Stimulated activated CD8-positive, alpha-beta memory T cell treated with anti-CD3 and anti-CD28 coated beads, Interleukin-15, amount 100 ng/mL, for 1 hour (primary cell): ENCODE measurements around the gene PFKM.

Experiments used
- DNase-seq: peaks from one replicate; pipeline ENCODE4 v3.0.0-alpha.2; 2020; ENCODE audit warnings: low read depth

PFKM gene

GRCh38 chr12:48157018-48157888, 38.1 kb downstream of the PFKM start, which contains the start of gene ASB8:
Gene ASB8 (minus strand): TSS chr12:48157515. CDS start chr12:48153496, 4,019 bp downstream.
- DNase-seq = peak; percentile 98

- no peak for DNase-seq
Measured at GRCh38 chr12:48157889-48158370, 38.8 kb downstream of the PFKM start.

DNA sequence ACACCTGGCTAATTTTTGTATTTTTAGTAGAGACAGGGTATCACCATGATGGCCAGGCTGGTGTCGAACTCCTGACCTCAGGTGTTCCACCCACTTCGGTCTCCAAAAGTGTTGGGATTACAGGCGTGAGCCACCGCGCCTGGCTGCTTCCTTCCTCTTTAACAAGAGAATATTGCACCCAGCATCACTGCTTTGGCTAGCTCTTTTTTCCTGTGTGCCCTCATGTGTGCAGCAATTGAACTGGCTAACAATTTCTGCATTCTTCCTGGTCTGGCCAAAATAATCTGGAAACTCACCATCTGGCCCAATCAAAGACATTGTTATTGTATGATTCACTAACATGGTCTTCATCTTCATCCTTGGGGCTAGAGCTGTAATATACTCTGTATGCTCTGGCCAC, 40.9 kb downstream of the PFKM start:
- DNase-seq = no peak

GRCh38 chr12:48160807-48161206, 41.6 kb downstream of the PFKM start:
- no peak for DNase-seq

DNA sequence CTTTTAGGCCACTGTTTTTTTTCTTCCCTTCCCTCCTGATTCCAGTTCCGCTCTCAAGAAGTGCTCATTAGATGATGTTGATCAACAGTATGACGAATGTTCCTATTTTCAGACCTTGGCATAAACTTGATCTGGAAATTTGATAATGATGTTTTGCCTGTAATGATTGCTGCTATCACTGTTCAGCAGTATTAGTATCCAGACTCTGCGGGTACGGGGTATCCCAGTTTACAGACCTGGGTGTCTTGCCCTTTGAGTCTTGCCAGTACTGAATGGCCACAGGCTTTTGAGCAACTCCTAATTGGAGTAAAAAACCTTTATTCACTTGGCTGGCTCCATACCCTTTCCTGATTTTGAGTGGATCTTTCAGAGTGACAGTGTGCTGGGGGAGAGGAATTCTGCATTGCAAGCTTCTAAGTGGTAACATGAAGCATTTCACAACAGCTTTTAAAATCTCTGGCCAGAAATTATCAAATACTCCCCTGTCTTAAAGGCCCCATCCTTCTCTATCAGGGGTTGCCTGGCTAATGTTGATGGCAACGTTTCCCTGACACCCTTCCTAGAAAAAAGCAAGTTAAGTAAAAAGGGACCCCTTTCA, 44.1 kb downstream of the PFKM start:
- DNase-seq = no peak

- DNase-seq = no peak
Measured at GRCh38 chr12:48164451-48164850, 45.3 kb downstream of the PFKM start.

GRCh38 chr12:48165089-48165981, 46.2 kb downstream of the PFKM start:
- no peak for DNase-seq

GRCh38 chr12:48169011-48169410, 49.8 kb downstream of the PFKM start:
- DNase-seq = no peak

- no peak for DNase-seq
Measured at GRCh38 chr12:48175613-48176416, 56.7 kb downstream of the PFKM start.

DNA sequence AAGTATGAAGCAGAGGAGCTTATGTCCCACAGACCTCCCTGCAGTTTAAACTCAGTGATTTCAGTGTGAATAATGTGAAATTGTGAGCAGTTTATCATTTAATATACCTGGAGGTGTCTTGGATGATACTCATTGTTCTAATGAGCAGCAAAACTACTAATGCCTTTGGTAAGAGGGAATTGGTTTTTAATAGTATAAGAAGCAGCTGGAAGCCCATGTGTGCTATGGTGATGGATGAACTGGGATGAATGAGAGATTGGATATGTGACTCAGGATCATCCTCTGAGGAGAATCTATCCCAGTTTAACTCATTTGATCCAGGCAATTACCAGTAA, 57.2 kb downstream of the PFKM start:
- DNase-seq = no peak

DNA sequence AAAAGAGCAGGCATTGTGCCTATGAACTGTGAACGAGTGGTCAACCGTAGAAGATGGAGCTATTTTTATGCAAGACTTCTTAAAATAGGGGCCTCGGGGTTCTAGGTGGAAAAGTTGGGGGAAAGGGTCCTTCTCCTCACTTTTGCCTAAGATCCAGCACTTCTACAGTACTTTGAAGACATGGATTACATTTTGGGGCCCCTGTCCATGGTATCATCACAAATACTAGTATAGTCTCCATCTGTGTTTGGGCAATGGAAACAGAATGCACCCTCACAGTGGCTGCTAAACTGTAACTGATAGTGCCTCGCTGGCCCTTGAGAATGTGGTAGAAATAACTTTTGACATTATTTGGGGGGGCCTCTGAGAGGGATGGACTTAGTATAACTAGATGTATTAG, 58.8 kb downstream of the PFKM start:
- DNase-seq = no peak

DNA sequence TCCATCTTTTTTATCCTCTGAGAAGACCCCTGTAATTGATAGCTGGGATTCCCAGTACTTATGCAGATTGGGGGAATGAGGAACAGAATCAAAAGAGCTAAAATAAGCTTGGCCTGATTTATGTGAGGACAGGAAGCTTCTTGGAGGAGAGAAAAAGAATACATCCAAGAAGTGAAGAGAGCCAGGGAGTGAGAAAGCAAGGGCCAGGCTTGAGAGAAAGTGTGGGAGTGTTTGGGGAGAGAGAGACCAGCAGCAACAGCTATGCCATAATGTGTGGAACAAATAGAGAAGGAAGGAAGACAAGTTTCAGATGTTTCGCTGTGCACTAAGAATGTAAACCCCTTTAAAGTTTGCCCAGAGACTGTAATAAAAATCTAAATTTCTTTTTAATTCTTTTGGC, 60.3 kb downstream of the PFKM start:
- DNase-seq = no peak

DNA sequence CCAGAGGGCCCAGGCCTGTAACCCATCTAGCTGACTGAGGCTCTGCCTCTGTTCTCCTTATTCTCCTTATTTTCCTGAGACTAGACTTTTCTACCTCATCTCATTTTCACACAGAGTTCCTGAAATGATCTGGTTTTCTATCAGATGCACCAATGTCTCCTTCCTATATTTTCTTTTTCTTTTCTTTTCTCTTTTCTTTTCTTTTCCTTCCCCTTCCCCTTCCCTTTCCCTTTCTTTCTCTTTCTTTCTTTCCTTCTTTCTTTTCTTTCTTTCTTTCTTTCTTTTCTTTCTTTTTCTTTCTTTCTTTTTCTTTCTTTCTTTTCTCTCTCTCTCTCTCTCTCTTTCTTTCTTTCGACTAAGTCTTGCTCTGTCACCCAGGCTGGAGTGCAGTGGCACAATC, 61.3 kb downstream of the PFKM start:
- DNase-seq = no peak

GRCh38 chr12:48180857-48181495, 61.8 kb downstream of the PFKM start:
- DNase-seq = no peak

GRCh38 chr12:48182631-48183030, 63.5 kb downstream of the PFKM start:
- no peak for DNase-seq

GRCh38 chr12:48183091-48183875, 64.1 kb downstream of the PFKM start, which contains the start of gene CCDC184:
Gene CCDC184 (plus strand): TSS chr12:48183644. CDS start chr12:48184123, 479 bp downstream.
- DNase-seq = peak; percentile 54

DNA sequence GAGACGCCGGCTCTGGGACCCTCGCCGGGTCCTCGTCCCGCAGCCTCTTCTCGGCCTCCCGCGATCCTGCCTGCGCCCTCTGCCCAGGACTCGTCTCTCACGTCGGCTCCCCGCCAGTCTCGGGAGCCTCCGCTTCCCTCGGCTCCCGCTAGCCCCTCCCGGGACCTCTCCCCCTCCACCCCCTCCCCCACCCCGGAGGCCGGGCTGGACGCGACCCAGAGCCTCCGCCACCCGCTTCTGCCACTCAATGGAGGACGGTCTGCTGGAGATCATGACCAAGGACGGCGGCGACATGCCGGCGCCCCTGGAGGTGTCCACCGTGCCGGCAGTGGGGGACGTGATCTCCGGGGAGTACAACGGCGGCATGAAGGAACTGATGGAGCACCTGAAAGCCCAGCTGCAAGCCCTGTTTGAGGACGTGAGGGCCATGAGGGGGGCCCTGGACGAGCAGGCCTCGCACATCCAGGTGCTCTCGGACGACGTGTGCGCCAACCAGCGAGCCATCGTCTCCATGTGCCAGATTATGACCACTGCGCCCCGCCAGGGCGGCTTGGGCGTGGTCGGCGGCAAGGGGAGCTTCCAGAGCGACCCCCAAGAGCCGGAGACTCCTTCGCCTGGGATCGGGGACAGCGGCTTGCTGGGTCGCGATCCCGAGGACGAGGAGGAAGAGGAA, 64.8 kb downstream of the PFKM start:
- no peak for DNase-seq

GRCh38 chr12:48184549-48184922, 65.4 kb downstream of the PFKM start:
- no peak for DNase-seq

DNA sequence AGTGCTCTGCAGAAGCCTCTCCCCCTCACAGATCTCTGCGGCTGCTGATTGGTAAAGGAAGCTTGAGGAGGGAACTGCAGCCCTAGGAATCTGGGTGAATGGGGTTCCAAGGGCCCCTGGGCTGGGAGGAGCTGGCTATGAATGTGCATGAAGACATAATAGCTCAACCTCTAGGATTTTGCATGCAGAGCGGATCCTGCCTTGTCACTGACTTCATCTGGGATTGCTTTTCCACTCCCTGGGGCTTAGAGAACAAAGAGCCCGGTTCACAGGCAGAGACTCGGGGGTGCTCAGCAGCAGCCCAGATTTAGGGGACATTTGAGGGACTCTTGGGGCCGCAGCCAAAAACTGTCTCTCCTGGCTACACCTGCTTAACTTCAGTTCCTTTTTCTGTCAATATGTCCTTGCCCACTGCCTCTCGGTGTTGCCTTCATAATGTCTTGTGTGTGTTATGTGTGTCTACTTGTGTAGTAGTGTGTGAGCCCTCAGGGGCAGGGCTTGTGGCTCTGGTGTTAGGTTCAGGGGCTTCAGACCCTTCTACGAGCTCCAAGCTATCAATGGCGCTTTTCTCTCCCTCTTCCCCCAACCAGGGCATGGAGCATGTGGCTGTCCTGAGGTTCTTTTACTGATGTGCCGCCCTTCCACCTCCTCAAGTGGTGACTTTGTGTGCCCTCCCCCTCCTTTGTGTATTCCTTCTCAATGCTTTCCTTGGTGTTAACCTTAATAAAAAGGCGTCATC, 66.2 kb downstream of the PFKM start:
- no peak for DNase-seq
